T-cell (primary cell): ENCODE measurements around the gene ARMH1. TPM values are rescaled to one million over a fixed set of nuclear protein-coding genes. Genes with fewer than 3 reads are reported as not detected.

Experiments used
- ATAC-seq, 4 experiments: fragments of 200-7000 bp in 3 of 4; fragments of 150-1000 bp in 1 of 4; cut with Tn5 transposase; replicated peaks in 1 of 4; 1 replicate in 3 of 4; 2 replicates in 1 of 4; pipeline ENCODE4 v1.10.0; 2021; ENCODE audit warnings: moderate library complexity in 3 of 4, mild to moderate bottlenecking in 2 of 4, moderate number of reproducible peaks in 1 of 4
- CTCF ChIA-PET, 2 donors: fragments of 300-600 bp; sonication (Branson Sonifier 250); formaldehyde crosslinking; loops; one replicate each; lab custom pipeline; 2022; ENCODE audit warnings: antibody characterized with exemption in 2 of 2; lab: Charles Lee
- POLR2A ChIA-PET, 2 donors: fragments of 300-600 bp; sonication (Branson Sonifier 250); formaldehyde crosslinking; loops; one replicate each; lab custom pipeline; 2022; ENCODE audit warnings: antibody characterized with exemption in 2 of 2; lab: Charles Lee
- DNase-seq, 35 experiments: peaks; one replicate each; pipeline versions ENCODE4 v3.0.0 to v3.0.0-alpha.2; 2013 to 2023
- H3K27ac ChIP-seq: one replicate; pipeline ENCODE4 v1.5.1; 2013; ENCODE audit warnings: low read length
- H3K27me3 ChIP-seq, 2 experiments: replicated peaks in 1 of 2; 1 replicate in 1 of 2; 2 replicates in 1 of 2; pipeline versions ENCODE4 v1.6.1 to v1.7.0; 2013; ENCODE audit warnings: low read length in 1 of 2, mixed read lengths in 1 of 2; ENCODE audit not compliant: control insufficient read depth in 2 of 2, insufficient read depth in 2 of 2; ENCODE audit errors: extremely low read depth in 1 of 2
- H3K36me3 ChIP-seq, 2 donors: 1 replicate in 1 of 2; 2 replicates in 1 of 2; pipeline versions ENCODE4 v1.6.1 to v1.7.0; 2013; ENCODE audit warnings: low read length in 1 of 2; ENCODE audit not compliant: control insufficient read depth in 2 of 2, insufficient read depth in 1 of 2; ENCODE audit errors: extremely low read depth in 1 of 2
- H3K4me1 ChIP-seq, 2 experiments: 1 replicate in 1 of 2; 2 replicates in 1 of 2; pipeline versions ENCODE4 v1.6.1 to v1.7.0; 2013; ENCODE audit warnings: low read length in 2 of 2, mixed read lengths in 1 of 2; ENCODE audit not compliant: insufficient read depth in 2 of 2, control insufficient read depth in 1 of 2; ENCODE audit errors: extremely low read depth in 1 of 2
- H3K4me3 ChIP-seq, 2 donors: 1 replicate in 1 of 2; 2 replicates in 1 of 2; pipeline versions ENCODE4 v1.5.1 to v1.7.0; 2013; ENCODE audit warnings: mild to moderate bottlenecking in 2 of 2, low read length in 1 of 2, moderate library complexity in 1 of 2; ENCODE audit not compliant: control insufficient read depth in 1 of 2; ENCODE audit errors: extremely low read depth in 1 of 2
- H3K9me3 ChIP-seq: 2 replicates; pipeline ENCODE4 v1.7.0; 2013
- H3K27ac Mint-ChIP-seq, 2 donors: one replicate each; pipeline ENCODE4 v1.8.0; 2020 to 2021; ENCODE audit warnings: mild to moderate bottlenecking in 2 of 2, mixed read lengths in 2 of 2
- H3K27me3 Mint-ChIP-seq, 2 donors: one replicate each; pipeline ENCODE4 v1.8.0; 2021 to 2022; ENCODE audit warnings: mixed read lengths in 2 of 2
- H3K36me3 Mint-ChIP-seq: one replicate; pipeline ENCODE4 v1.8.0; 2021; ENCODE audit warnings: mixed read lengths
- H3K4me1 Mint-ChIP-seq, 3 donors: one replicate each; pipeline ENCODE4 v1.8.0; 2020 to 2022; ENCODE audit warnings: mixed read lengths in 3 of 3, mild to moderate bottlenecking in 1 of 3
- H3K4me3 Mint-ChIP-seq, 3 donors: one replicate each; pipeline ENCODE4 v1.8.0; 2020 to 2022; ENCODE audit warnings: mild to moderate bottlenecking in 3 of 3, mixed read lengths in 3 of 3, moderate library complexity in 3 of 3
- H3K9me3 Mint-ChIP-seq, 3 donors: one replicate each; pipeline ENCODE4 v1.8.0; 2020 to 2022; ENCODE audit warnings: mixed read lengths in 3 of 3
- WGBS: methylation state at CpG from one replicate; pipeline ENCODE4 v1.1.5; 2013; ENCODE audit warnings: missing lambda C conversion rate; ENCODE audit not compliant: insufficient coverage; 5-methylcytosine and 5-hydroxymethylcytosine counted together
- total RNA-seq, 35 experiments: library from RNA in 6 of 35; stranded (reverse) in 6 of 35; fragments of 120-200 nt in 1 of 35; gene quantifications; one replicate each; pipeline versions ENCODE4 v1.2.1 to v1.2.4 and lab custom pipeline; 2013 to 2026

ARMH1 gene
- total RNA-seq, 5 donors from 2014 or later (not counting 1 experiment from before 2014, with no cell fraction given): 49.5 to 102 (median 89.7) TPM

GRCh38 chr1:44724296-44724954 lies 49.9 kb downstream of the ARMH1 start:
- Mint-ChIP-seq H3K27ac (peak overlapping the region; percentile 91 to 93), H3K4me1 (peaks cover 53 to 68% (median 57%) of the 10 kb centered on the region in 3 donors), H3K4me3 (peak overlapping the region in 2 of 3 donors; percentile 46 to 75), H3K36me3 (no peaks in the 10 kb centered on the region), H3K9me3 (no peaks in the 10 kb centered on the region), H3K27me3 (no peaks in the 10 kb centered on the region)
- WGBS: 66% methylated on average over 58 of the region's 64 CpGs
- H3K27me3 ChIP-seq: peaks cover 0 to 3% of the 10 kb centered on the region in 2 experiments
- ChIA-PET POLR2A (interaction anchor here in 1 of 2 donors (0.5 to 0.6 kb wide), 2 partner anchors 14 to 47 kb away, joined by 4 read pairs; no protein-coding TSS in a partner anchor), CTCF (no interaction called here)
- peaks cover 18 to 62% of the 10 kb centered on the region in 2 experiments for H3K4me1 ChIP-seq
- DNase-seq (peak in 3 of 35 experiments; percentile 6 to 34 (median 14)), ATAC-seq (no peak)
- peak overlapping the region; percentile 54 for H3K27ac ChIP-seq
- H3K9me3 ChIP-seq: no peaks in the 10 kb centered on the region
- H3K36me3 ChIP-seq: no peaks in the 10 kb centered on the region
- H3K4me3 ChIP-seq: peak overlapping the region; percentile 46 to 60

GRCh38 chr1:44724955-44725698 lies 50.6 kb downstream of the ARMH1 start:
- Histone ChIP-seq H3K9me3 (no peaks in the 10 kb centered on the region), H3K4me1 (peaks cover 16 to 62% of the 10 kb centered on the region in 2 experiments), H3K4me3 (no peak overlapping the region), H3K27ac (peak overlapping the region; percentile 12), H3K27me3 (peaks cover 0 to 3% of the 10 kb centered on the region in 2 experiments), H3K36me3 (no peaks in the 10 kb centered on the region)
- ChIA-PET CTCF (interaction anchor here in 1 of 2 donors (0.7 kb wide), 1 partner anchor 10 kb away, joined by 3 read pairs; no protein-coding TSS in a partner anchor), POLR2A (interaction anchor here in 1 of 2 donors (0.5 to 0.6 kb wide), 2 partner anchors 15 to 46 kb away, joined by 4 read pairs; no protein-coding TSS in a partner anchor)
- Mint-ChIP-seq H3K27ac (peak overlapping the region; percentile 90 to 91), H3K36me3 (no peaks in the 10 kb centered on the region), H3K4me3 (peak overlapping the region; percentile 46 to 75 (median 54)), H3K27me3 (no peaks in the 10 kb centered on the region), H3K9me3 (no peaks in the 10 kb centered on the region), H3K4me1 (peaks cover 50 to 63% (median 54%) of the 10 kb centered on the region in 3 donors)
- 78% methylated on average over 17 of the region's 27 CpGs for WGBS
- ATAC-seq (no peak), DNase-seq (no peak)

DNA sequence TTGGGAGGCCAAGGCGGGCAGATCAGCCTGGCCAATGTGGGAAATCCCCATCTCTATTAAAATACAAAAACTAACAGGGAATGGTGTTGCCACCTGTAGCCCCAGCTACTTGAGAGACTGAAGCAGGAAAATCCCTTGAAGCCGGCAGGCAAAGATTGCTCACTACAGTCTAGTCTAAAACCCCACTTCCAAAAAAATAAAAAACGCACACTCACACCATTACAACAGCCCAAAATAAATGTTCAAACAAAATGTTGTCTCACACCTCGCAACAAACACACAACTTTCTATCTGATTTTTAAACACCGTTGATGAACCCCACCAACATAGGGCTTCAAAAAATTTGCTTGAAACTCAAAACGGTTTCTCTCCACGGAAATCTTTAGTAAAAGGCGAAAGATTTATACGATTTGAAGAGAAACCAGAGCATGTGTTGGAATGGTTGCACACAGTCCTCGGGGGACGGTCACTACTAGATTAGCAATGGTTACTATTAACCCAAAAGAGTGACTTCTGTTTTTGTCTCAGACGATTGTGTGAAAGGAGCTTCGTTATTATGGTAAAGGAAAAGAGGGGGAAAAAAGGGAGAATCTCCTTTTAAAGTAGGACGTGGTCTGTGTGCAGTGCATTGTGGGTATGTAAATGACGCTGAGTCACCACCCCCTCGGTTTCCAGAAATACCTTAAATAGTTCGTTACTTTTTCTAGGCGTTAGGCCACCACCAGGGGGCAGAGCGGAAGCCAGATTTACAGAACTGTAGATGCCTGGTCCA lies 56.4 kb downstream of the ARMH1 start, which contains the start of gene RNU5D-1:
TSS of gene RNU5D-1 (minus strand) at position 430 of the 772 bp plus-strand sequence.
- peak; percentile 82 to 96 (median 90) for DNase-seq
- ChIA-PET CTCF (interaction anchor here (0.6 to 6.2 kb wide), 19 partner anchors 7 to 793 kb away, joined by 3 to 38 read pairs (median 4); partner anchors contain the start of genes EIF2B3 (in 1 of the 2), HECTD3 (in 1 of the 2), KIF2C (in 1 of the 2) and PLK3 (in 1 of the 2)), POLR2A (interaction anchor here (0.5 to 3.1 kb wide), 25 partner anchors 9 to 1550 kb away, joined by 3 to 63 read pairs (median 4); partner anchors contain the start of genes HECTD3 (in 1 of the 2), PLK3 (in 1 of the 2), RPS8 (in 1 of the 2) and TOE1 (in 1 of the 2))
- H3K4me1 ChIP-seq: peaks cover 6 to 25% of the 10 kb centered on the region in 2 experiments
- 0% methylated on average over 9 of the region's 19 CpGs for WGBS
- peak; percentile 83 to 85 (median 84) for ATAC-seq
- Mint-ChIP-seq H3K36me3 (no peaks in the 10 kb centered on the region), H3K27me3 (no peaks in the 10 kb centered on the region), H3K4me3 (peak within 1 kb of the TSS; percentile 62 to 80 (median 69)), H3K9me3 (no peaks in the 10 kb centered on the region), H3K4me1 (peaks cover 26 to 38% (median 29%) of the 10 kb centered on the region in 3 donors), H3K27ac (peak within 1 kb of the TSS; percentile 100)
- peak within 1 kb of the TSS in 1 of 2 donors; percentile 45 for H3K4me3 ChIP-seq
- peak within 1 kb of the TSS; percentile 99 for H3K27ac ChIP-seq
- H3K9me3 ChIP-seq: no peaks in the 10 kb centered on the region
- no peaks in the 10 kb centered on the region for H3K36me3 ChIP-seq
- H3K27me3 ChIP-seq: no peaks in the 10 kb centered on the region

- Histone ChIP-seq H3K27ac (no peak overlapping the region), H3K27me3 (no peaks in the 10 kb centered on the region), H3K4me1 (peaks cover 6 to 25% of the 10 kb centered on the region in 2 experiments), H3K36me3 (no peaks in the 10 kb centered on the region), H3K9me3 (no peaks in the 10 kb centered on the region), H3K4me3 (no peak overlapping the region)
- Mint-ChIP-seq H3K27me3 (no peaks in the 10 kb centered on the region), H3K27ac (no peak overlapping the region), H3K9me3 (no peaks in the 10 kb centered on the region), H3K36me3 (no peaks in the 10 kb centered on the region), H3K4me1 (peaks cover 23 to 31% (median 24%) of the 10 kb centered on the region in 3 donors), H3K4me3 (no peak overlapping the region)
- WGBS: no CpG with 5 or more reads among the region's 1 CpG
- CTCF ChIA-PET: interaction anchor here (0.6 to 6.2 kb wide), 3 partner anchors 13 to 64 kb away, joined by 3 to 37 read pairs (median 4); partner anchors contain the start of gene RPS8 (in 1 of the 2)
- DNase-seq (no peak), ATAC-seq (no peak)
- POLR2A ChIA-PET: interaction anchor here (0.6 to 1.0 kb wide), 2 partner anchors 12 to 67 kb away, joined by 3 to 5 read pairs; partner anchors contain the start of gene PLK3 (in 1 of the 2)
Measured at GRCh38 chr1:44733365-44733764, 58.9 kb downstream of the ARMH1 start.

GRCh38 chr1:44733784-44734183 lies 59.3 kb downstream of the ARMH1 start:
- peaks cover 23 to 29% (median 24%) of the 10 kb centered on the region in 3 donors for H3K4me1 Mint-ChIP-seq
- DNase-seq (no peak), ATAC-seq (no peak)
- peaks cover 6 to 25% of the 10 kb centered on the region in 2 experiments for H3K4me1 ChIP-seq
- H3K9me3 Mint-ChIP-seq: no peaks in the 10 kb centered on the region
- H3K36me3 ChIP-seq: no peaks in the 10 kb centered on the region
- H3K27me3 ChIP-seq: no peaks in the 10 kb centered on the region
- H3K4me3 Mint-ChIP-seq: no peak overlapping the region
- no peaks in the 10 kb centered on the region for H3K27me3 Mint-ChIP-seq
- POLR2A ChIA-PET: interaction anchor here in 1 of 2 donors (1.0 kb wide), 1 partner anchor 12 kb away, joined by 5 read pairs; no protein-coding TSS in a partner anchor
- H3K9me3 ChIP-seq: no peaks in the 10 kb centered on the region
- no peak overlapping the region for H3K4me3 ChIP-seq
- H3K36me3 Mint-ChIP-seq: no peaks in the 10 kb centered on the region
- CTCF ChIA-PET: interaction anchor here in 1 of 2 donors (6.2 kb wide), 1 partner anchor 42 kb away, joined by 37 read pairs; the partner anchor contains the start of gene RPS8
- no CpG with 5 or more reads among the region's 1 CpG for WGBS
- no peak overlapping the region for H3K27ac Mint-ChIP-seq
- H3K27ac ChIP-seq: no peak overlapping the region
